Esophagus muscularis mucosa (tissue), 4 donors: ENCODE measurements around the gene SOX2. TPM values are rescaled to one million over a fixed set of nuclear protein-coding genes. Genes with fewer than 3 reads are reported as not detected.

Source experiments
- DNase-seq: peaks from one replicate; pipeline ENCODE4 v3.0.0-alpha.2; 2017; ENCODE audit errors: extremely low spot score
- H3K27ac ChIP-seq, 4 donors: fragments of 200-600 bp; sonication (generic); replicated peaks in 1 of 4; 1 replicate in 3 of 4; 2 replicates in 1 of 4; pipeline ENCODE4 v1.5.1; 2016 to 2019; ENCODE audit warnings: mild to moderate bottlenecking in 1 of 4
- H3K27me3 ChIP-seq, 4 donors: fragments of 200-600 bp; sonication (generic); one replicate each; pipeline versions ENCODE4 v1.5.1 to v1.6.0; 2016 to 2019
- H3K36me3 ChIP-seq, 4 donors: fragments of 200-600 bp; sonication (generic); one replicate each; pipeline ENCODE4 v1.5.1; 2016 to 2019
- H3K4me1 ChIP-seq, 4 donors: fragments of 200-600 bp; sonication (generic); one replicate each; pipeline ENCODE4 v1.5.1; 2016 to 2019
- H3K4me3 ChIP-seq, 4 donors: fragments of 200-600 bp; sonication (generic); 1 replicate in 2 of 4; 2 replicates in 2 of 4; pipeline ENCODE4 v1.5.1; 2016 to 2019; ENCODE audit warnings: mild to moderate bottlenecking in 4 of 4, moderate library complexity in 1 of 4
- H3K9me3 ChIP-seq, 4 donors: fragments of 200-600 bp; sonication (generic); 1 replicate in 3 of 4; 2 replicates in 1 of 4; pipeline ENCODE4 v1.5.1; 2016 to 2019
- EP300 ChIP-seq: sonication (generic); formaldehyde crosslinking; IDR thresholded peaks from one replicate; pipeline ENCODE4 v1.6.1; 2017; ENCODE audit warnings: antibody characterized with exemption
- POLR2A ChIP-seq: fragments of 450-650 bp; IDR thresholded peaks from one replicate; pipeline ENCODE4 v1.6.1; 2017; ENCODE audit warnings: antibody characterized with exemption, moderate library complexity, mild to moderate bottlenecking, low read depth
- POLR2AphosphoS5 ChIP-seq, 2 donors: sonication (generic); formaldehyde crosslinking; IDR thresholded peaks; one replicate each; pipeline ENCODE4 v1.6.1; 2017; ENCODE audit warnings: antibody characterized with exemption in 2 of 2
- WGBS: methylation state at CpG from one replicate; pipeline ENCODE4 v1.1.5; 2018; 5-methylcytosine and 5-hydroxymethylcytosine counted together
- intact Hi-C: fragments of 100-400 bp; cut with DNase I; formaldehyde crosslinking; loops from one replicate; pipeline ENCODE4 v1.15.1; 2023
- total RNA-seq, 4 donors: library from RNA; depleted of rRNA; stranded (reverse); fragments of >200 nt; gene quantifications; one replicate each; pipeline versions ENCODE4 v1.1.0 to v1.2.1, GENCODE V29; 2016
- TF ChIP-seq, protein P1 (sequence below), 3 experiments: fragments of 200-600 bp in 2 of 3; fragments of 450-650 bp in 1 of 3; sonication (generic) in 2 of 3; IDR thresholded peaks; one replicate each; pipeline ENCODE4 v1.5.1; 2017 to 2019; ENCODE audit warnings: antibody characterized with exemption in 3 of 3, mild to moderate bottlenecking in 2 of 3, moderate library complexity in 1 of 3

Gene SOX2
- total RNA-seq, 4 donors from 2014 or later, result 2.5 to 7.3 (median 4.0) TPM

DNA sequence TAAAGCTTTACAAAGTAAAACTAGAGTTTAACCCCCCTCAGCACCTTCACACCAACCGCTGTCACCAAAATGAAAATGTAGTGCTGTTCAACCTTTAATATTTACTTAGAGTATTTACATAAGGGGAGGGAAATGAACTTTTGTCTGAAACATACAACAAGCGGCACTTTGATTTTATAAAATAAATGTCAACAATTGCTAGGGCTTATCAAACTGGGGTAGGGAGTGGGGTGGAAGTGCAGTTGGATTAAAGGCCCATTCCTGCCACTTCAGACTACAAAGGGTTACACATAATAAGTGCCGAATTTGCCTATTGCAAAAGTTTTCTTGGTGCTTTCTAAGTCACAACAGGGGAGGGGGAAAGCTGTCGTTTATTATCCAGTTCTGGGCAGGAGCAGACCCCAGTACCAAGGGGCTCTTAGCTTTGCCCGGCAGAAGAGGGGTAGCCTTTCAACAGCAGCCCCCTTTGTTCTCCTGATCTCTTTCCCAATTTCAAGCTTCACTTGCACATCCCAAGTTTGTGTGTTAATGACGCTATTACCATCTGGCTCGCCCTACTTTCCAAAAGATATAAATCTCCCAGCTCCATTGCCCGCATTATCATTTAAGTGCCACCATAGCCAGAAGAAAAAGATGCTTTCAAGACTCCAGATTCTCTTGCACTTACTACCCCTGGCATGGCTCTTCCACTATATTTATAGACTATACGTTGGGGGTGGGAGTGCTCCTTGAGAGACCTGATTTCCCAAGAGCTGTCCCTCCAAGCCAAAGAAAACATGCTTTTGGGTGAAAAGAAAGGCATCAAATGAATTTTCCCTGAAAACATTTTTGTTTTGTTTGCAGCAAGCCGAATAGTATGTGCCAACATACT is 17.0 kb downstream of the SOX2 start:
- peaks cover 1 to 80% (median 62%) of the 10 kb centered on the region in 4 donors for H3K27me3 ChIP-seq

DNA sequence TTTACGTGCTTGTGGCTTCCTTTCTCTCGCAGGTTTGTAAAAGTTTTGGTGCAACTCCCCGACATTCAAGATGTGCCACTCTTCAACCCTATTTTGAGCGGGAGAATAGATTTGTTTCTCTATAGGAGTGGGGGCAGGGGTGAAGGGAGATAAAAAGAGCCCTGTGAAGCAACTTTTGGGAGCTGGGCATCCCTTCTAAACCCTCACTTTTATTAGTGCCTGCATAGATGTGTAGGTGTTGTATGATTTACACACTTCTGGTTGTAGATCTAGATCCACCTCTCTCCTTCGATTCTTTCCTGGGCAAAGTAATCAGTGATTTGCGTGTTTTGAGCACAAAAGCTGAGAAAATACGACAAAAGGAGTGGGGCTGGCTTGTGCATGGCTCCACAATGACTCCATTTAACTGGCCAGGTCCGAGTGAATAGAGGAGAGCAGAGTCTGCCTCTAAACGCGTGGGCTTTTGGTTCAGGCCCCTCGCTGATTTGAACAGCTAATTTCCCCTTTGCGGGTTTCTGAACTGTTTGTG is 17.7 kb downstream of the SOX2 start:
- no peak overlapping the region for H3K4me3 ChIP-seq
- WGBS, result 18% methylated on average over 12 of the region's 12 CpGs
- DNase-seq, result no peak
- H3K4me1 ChIP-seq, result peaks cover 7 to 29% (median 24%) of the 10 kb centered on the region in 4 donors
- no peaks in the 10 kb centered on the region for H3K36me3 ChIP-seq
- H3K9me3 ChIP-seq, result peaks cover 0 to 3% (median 0%) of the 10 kb centered on the region in 4 donors
- no peak overlapping the region for H3K27ac ChIP-seq
- peaks cover 0 to 73% (median 55%) of the 10 kb centered on the region in 4 donors for H3K27me3 ChIP-seq
- intact Hi-C loops, result no loop called here
- TF ChIP-seq POLR2A (no peak), EP300 (no peak), POLR2AphosphoS5 (IDR thresholded peaks at IDR 0.05) (no peak)
- TF ChIP-seq, protein P1, sequence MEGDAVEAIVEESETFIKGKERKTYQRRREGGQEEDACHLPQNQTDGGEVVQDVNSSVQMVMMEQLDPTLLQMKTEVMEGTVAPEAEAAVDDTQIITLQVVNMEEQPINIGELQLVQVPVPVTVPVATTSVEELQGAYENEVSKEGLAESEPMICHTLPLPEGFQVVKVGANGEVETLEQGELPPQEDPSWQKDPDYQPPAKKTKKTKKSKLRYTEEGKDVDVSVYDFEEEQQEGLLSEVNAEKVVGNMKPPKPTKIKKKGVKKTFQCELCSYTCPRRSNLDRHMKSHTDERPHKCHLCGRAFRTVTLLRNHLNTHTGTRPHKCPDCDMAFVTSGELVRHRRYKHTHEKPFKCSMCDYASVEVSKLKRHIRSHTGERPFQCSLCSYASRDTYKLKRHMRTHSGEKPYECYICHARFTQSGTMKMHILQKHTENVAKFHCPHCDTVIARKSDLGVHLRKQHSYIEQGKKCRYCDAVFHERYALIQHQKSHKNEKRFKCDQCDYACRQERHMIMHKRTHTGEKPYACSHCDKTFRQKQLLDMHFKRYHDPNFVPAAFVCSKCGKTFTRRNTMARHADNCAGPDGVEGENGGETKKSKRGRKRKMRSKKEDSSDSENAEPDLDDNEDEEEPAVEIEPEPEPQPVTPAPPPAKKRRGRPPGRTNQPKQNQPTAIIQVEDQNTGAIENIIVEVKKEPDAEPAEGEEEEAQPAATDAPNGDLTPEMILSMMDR (IDR thresholded peaks at IDR 0.05), result no peak

More for the DNA sequence above, 17.0 kb downstream of the SOX2 start:
- 15% methylated on average over 10 of the region's 10 CpGs for WGBS
- H3K9me3 ChIP-seq, result peaks cover 0 to 3% (median 0%) of the 10 kb centered on the region in 4 donors
- no peak overlapping the region for H3K27ac ChIP-seq
- intact Hi-C loops, result no loop called here
- H3K4me3 ChIP-seq, result no peak overlapping the region
- no peaks in the 10 kb centered on the region for H3K36me3 ChIP-seq
- DNase-seq, result no peak
- H3K4me1 ChIP-seq, result peaks cover 7 to 35% (median 26%) of the 10 kb centered on the region in 4 donors
- no peak for TF ChIP-seq POLR2A
- TF ChIP-seq POLR2AphosphoS5 (IDR thresholded peaks at IDR 0.05), result no peak
- no peak for TF ChIP-seq EP300
- TF ChIP-seq, protein P1 (IDR thresholded peaks at IDR 0.05), result no peak

DNA sequence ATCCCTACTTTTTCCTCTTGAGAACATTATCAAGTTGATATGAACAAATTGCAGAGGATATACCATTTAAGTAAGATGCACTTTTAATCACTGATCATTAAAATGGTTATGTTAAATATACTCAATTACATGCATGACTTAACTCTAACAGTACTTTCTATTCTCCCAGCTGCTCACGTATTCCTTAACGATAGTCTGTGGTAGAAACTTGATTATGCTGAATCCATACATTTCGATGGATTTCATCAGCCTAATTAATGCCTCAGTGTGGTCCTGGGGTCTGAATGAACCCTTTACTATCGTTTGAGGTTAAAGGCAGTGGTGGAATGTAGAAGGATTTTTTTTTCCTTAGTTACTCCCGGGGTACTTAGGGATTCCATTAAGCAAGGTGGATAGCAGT is 18.6 kb downstream of the SOX2 start:
- peaks cover 7 to 24% (median 22%) of the 10 kb centered on the region in 4 donors for H3K4me1 ChIP-seq
- H3K36me3 ChIP-seq, result no peaks in the 10 kb centered on the region
- peaks cover 0 to 3% (median 0%) of the 10 kb centered on the region in 4 donors for H3K9me3 ChIP-seq
- no peak overlapping the region for H3K4me3 ChIP-seq
- H3K27ac ChIP-seq, result no peak overlapping the region
- TF ChIP-seq, protein P1 (IDR thresholded peaks at IDR 0.05), result no peak
- TF ChIP-seq EP300 (no peak), POLR2A (no peak)
- intact Hi-C loops, result no loop called here
- no peak for DNase-seq
- 21% methylated on average over 5 of the region's 5 CpGs for WGBS
- peaks cover 0 to 63% (median 47%) of the 10 kb centered on the region in 4 donors for H3K27me3 ChIP-seq

DNA sequence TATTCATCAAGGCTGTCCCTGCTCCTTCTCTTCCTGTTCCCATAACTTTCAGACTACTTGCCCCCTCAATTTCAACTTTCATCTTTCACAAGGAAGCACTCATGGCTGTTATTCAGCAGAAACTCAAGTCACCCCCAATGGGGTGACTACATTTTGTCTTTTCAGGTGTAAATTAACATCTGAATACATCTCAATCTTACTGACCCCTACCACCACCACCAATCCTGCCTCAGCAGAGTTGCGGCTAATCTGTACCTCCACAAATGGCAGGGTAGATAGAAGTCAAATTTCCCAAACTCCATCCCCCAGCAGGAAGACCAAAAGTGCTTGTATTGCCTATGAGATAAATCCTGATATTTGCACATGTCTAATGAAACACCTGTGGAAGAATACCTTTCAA is 19.2 kb downstream of the SOX2 start:
- peaks cover 7 to 19% (median 18%) of the 10 kb centered on the region in 4 donors for H3K4me1 ChIP-seq
- 67% methylated on average over 1 of the region's 1 CpG for WGBS
- H3K9me3 ChIP-seq, result peaks cover 0 to 3% (median 0%) of the 10 kb centered on the region in 4 donors
- no peaks in the 10 kb centered on the region for H3K36me3 ChIP-seq
- no peak overlapping the region for H3K4me3 ChIP-seq
- DNase-seq, result no peak
- TF ChIP-seq POLR2A, result no peak
- intact Hi-C loops, result no loop called here
- peaks cover 0 to 57% (median 41%) of the 10 kb centered on the region in 4 donors for H3K27me3 ChIP-seq
- H3K27ac ChIP-seq, result no peak overlapping the region

DNA sequence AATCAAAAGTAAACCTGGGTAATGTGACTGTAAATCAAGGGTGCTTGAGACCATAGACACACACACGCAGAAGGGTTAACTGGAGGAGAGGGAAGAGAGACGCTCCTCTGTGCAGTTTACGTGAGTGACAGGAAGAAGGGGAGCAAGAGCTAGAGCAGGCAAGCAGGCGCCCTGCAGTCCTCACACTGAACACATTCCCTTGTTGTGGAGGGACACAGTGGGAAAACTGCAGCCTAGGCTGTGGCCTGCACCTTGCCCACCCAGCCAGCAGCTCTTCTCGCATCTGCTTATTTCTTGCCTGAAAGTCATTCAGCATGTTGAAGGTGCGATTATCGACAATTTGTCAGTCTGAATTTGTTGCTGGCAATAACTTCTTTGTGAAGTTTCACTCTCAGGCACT is 24.2 kb downstream of the SOX2 start:
- DNase-seq, result no peak
- Histone ChIP-seq H3K4me3 (no peak overlapping the region), H3K9me3 (no peaks in the 10 kb centered on the region), H3K27me3 (peaks cover 0 to 15% (median 2%) of the 10 kb centered on the region in 4 donors), H3K4me1 (no peaks in the 10 kb centered on the region), H3K36me3 (no peaks in the 10 kb centered on the region), H3K27ac (no peak overlapping the region)
- TF ChIP-seq POLR2A, result no peak
- TF ChIP-seq EP300, result no peak
- TF ChIP-seq POLR2AphosphoS5 (IDR thresholded peaks at IDR 0.05), result no peak
- TF ChIP-seq, protein P1 (IDR thresholded peaks at IDR 0.05), result no peak
- intact Hi-C loops, result no loop called here
- WGBS, result 56% methylated on average over 7 of the region's 7 CpGs
